Neural crest cell (in vitro differentiated cells): ENCODE data around the gene TMEM91. TPM values are rescaled to one million over a fixed set of nuclear protein-coding genes. Genes with fewer than 3 reads are reported as not detected.
A peak's percentile ranks its signal among the peaks of the same experiment; 100 is the strongest.

Experiments used
- DNase-seq: peaks from one replicate; pipeline ENCODE4 v3.0.0; 2021; ENCODE audit warnings: low read depth, mixed read lengths, low spot score
- H3K27ac Mint-ChIP-seq: one replicate; pipeline ENCODE4 v1.8.0; 2021; ENCODE audit warnings: mild to moderate bottlenecking, mixed read lengths; ENCODE audit not compliant: unreplicated experiment
- H3K27me3 Mint-ChIP-seq: 2 replicates; pipeline ENCODE4 v1.8.0; 2021; ENCODE audit warnings: low read depth, mild to moderate bottlenecking, mixed read lengths
- H3K36me3 Mint-ChIP-seq: 2 replicates; pipeline ENCODE4 v1.8.0; 2021; ENCODE audit warnings: low read depth, mild to moderate bottlenecking, mixed read lengths
- H3K4me1 Mint-ChIP-seq: 2 replicates; pipeline ENCODE4 v1.8.0; 2021; ENCODE audit warnings: mixed read lengths
- H3K4me3 Mint-ChIP-seq: one replicate; pipeline ENCODE4 v1.8.0; 2021; ENCODE audit warnings: mild to moderate bottlenecking, mixed read lengths
- H3K9me3 Mint-ChIP-seq: 2 replicates; pipeline ENCODE4 v1.8.0; 2021; ENCODE audit warnings: mixed read lengths
- CTCF ChIP-seq: fragments of 200-600 bp; sonication (generic); conservative IDR thresholded peaks from 2 replicates; pipeline ENCODE4 v1.5.0; 2021; ENCODE audit warnings: antibody characterized with exemption, mild to moderate bottlenecking
- total RNA-seq: library from RNA; stranded (reverse); gene quantifications from 2 replicates; pipeline ENCODE4 v1.2.1, GENCODE V29; 2021

The TMEM91 gene
- total RNA-seq, 1 donor from 2014 or later = 6.6 TPM

- peaks cover 28% of the 10 kb centered on the region for H3K4me1 Mint-ChIP-seq
- H3K36me3 Mint-ChIP-seq = peaks cover 6% of the 10 kb centered on the region
- H3K27ac Mint-ChIP-seq = no peak overlapping the region
- H3K9me3 Mint-ChIP-seq = no peaks in the 10 kb centered on the region
- TF ChIP-seq CTCF = no peak
- DNase-seq = no peak
- no peak overlapping the region for H3K4me3 Mint-ChIP-seq
- peaks cover 6% of the 10 kb centered on the region for H3K27me3 Mint-ChIP-seq
Measured at GRCh38 chr19:41359741-41360140, 16.6 kb upstream of the TMEM91 start.

DNA sequence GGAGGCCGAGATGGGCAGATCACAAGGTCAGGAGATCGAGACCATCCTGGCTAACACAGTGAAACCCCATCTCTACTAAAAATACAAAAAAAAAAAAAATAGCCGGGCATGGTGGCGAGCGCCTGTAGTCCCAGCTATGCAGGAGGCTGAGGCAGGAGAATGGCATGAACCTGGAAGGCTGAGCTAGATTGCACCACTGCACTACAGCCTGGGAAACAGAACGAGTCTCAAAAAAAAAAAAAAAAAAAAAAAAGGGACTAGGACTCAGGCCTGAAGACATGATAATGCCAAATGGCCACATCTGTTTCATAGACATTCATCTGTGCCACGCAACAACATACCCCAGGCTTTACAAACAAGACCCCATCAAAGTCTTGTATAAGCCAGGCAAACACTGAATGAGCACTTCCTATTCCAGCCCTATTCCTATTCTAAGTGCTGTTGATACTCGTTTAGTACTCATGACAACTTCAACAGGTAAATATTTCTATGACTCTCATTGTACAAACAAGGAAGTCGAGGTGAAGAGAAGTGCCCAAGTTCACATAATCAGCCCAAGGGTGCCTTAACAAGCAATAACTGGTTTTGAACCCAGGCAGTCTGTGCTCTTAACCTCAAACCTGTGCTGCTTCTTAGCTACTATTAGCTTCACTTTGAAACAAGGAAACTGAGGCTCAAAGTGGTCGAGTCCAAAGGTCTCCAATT, 14.0 kb upstream of the TMEM91 start:
- DNase-seq = no peak
- no peak for TF ChIP-seq CTCF
- H3K27ac Mint-ChIP-seq = no peak overlapping the region

DNA sequence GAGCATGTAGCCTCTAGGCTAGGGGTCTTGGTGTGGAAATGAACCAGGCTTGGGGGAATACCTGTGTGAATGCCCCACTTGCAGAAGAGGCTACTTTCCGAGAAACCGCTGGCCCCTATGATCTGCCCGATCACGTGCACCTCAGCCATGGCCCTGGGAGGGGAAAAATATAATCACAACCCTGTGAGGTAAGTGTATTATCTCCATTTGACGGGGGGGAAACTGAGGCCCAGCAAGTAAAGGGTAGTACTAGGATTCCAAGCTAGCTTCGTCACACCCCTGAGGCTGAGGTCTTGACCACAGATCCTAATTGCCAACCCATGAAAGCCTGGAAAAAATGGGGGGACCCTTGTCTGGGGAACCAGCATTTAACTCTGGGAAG, 13.0 kb upstream of the TMEM91 start:
- Mint-ChIP-seq H3K27me3 (no peaks in the 10 kb centered on the region), H3K27ac (peak overlapping the region; percentile 100), H3K36me3 (peaks cover 6% of the 10 kb centered on the region), H3K9me3 (no peaks in the 10 kb centered on the region), H3K4me3 (peak overlapping the region; percentile 99), H3K4me1 (peaks cover 26% of the 10 kb centered on the region)
- no peak for TF ChIP-seq CTCF
- DNase-seq = no peak

More for the DNA sequence above, 14.0 kb upstream of the TMEM91 start:
- peaks cover 26% of the 10 kb centered on the region for H3K4me1 Mint-ChIP-seq
- no peaks in the 10 kb centered on the region for H3K9me3 Mint-ChIP-seq
- H3K4me3 Mint-ChIP-seq = peak overlapping the region; percentile 99
- H3K27me3 Mint-ChIP-seq = no peaks in the 10 kb centered on the region
- H3K36me3 Mint-ChIP-seq = peaks cover 6% of the 10 kb centered on the region

- Mint-ChIP-seq H3K4me1 (peaks cover 26% of the 10 kb centered on the region), H3K4me3 (peak within 1 kb of the TSS; percentile 99), H3K27ac (peak within 1 kb of the TSS; percentile 100), H3K36me3 (peaks cover 6% of the 10 kb centered on the region), H3K9me3 (no peaks in the 10 kb centered on the region), H3K27me3 (no peaks in the 10 kb centered on the region)
- TF ChIP-seq CTCF = no peak
- DNase-seq = peak; percentile 92
Measured at GRCh38 chr19:41363753-41364523, 12.4 kb upstream of the TMEM91 start, which contains the start of gene B9D2. B9D2 (minus strand) TSS chr19:41364149; CDS start chr19:41363519, 630 bp downstream.

DNA sequence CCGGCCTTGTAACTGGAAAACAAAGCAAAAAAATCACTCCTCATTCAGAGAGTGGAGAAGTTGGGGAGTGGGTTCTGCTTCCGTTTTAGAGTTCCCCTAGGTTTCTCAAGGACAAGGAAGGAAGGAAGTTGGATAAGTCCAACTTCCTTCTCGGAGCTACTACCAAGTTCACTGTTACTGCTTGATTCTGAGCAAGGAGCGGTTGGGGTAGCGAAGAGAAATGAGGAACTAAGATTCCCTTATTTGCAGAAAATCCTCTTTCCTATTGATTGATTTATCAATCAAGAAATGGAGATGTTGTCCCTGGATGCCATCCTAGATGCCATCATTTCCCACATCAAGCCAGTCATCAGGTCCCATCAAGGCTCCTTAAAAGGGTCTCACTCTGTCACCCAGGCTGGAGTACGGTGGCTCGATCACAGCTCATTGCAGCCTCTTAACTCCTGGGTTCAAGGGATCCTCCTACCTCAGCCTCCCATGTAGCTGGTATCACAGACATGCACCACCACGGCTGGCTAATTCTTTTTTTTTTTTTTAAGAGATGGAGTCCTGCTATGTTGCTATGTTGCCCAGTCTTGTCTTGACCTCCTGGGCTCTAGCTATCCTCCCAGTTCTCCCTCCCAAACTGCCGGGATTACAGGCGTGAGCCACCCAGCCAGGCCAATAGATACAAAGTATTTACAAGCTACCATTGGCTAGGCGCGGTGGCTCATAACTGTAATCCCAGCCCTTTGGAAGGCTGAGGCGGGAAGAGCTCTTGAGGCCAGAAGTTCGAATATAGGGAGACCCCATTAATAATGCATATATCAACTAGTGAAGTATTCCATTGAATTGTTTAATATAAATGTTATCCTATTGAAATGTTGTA, 11.6 kb upstream of the TMEM91 start:
- Mint-ChIP-seq H3K27me3 (no peaks in the 10 kb centered on the region), H3K4me1 (peaks cover 26% of the 10 kb centered on the region), H3K36me3 (peaks cover 6% of the 10 kb centered on the region), H3K27ac (peak overlapping the region; percentile 100), H3K4me3 (peak overlapping the region; percentile 99), H3K9me3 (no peaks in the 10 kb centered on the region)
- TF ChIP-seq CTCF = no peak
- no peak for DNase-seq
